HEK293 (cell line): ENCODE data around the gene DCK.

ENCODE experiments used
- CTCF ChIA-PET: fragments of 350-600 bp; formaldehyde crosslinking; extraction: SDS; loops from one replicate; lab custom pipeline; 2021; ENCODE audit warnings: antibody characterized with exemption; lab: Yijun Ruan, JAX
- POLR2A ChIA-PET: fragments of 300-600 bp; formaldehyde crosslinking; extraction: SDS; loops from one replicate; lab custom pipeline; 2020; ENCODE audit warnings: antibody characterized with exemption, inconsistent platforms; lab: Yijun Ruan, JAX
- H3K27ac ChIP-seq: fragments of 200-500 bp; sonication (Bioruptor generic); 2 replicates; pipeline ENCODE4 v1.5.1; 2014; ENCODE audit warnings: low read depth, low read length, control low read depth, inconsistent platforms; ENCODE audit errors: extremely low read depth
- H3K36me3 ChIP-seq, 2 experiments: fragments of 200-500 bp in 1 of 2; sonication (Bioruptor generic) in 1 of 2; 1 replicate in 1 of 2; 2 replicates in 1 of 2; pipeline ENCODE4 v1.5.1; 2014 to 2017; ENCODE audit warnings: inconsistent platforms in 2 of 2, low read length in 2 of 2; ENCODE audit not compliant: control insufficient read depth in 2 of 2, insufficient read depth in 1 of 2
- H3K4me1 ChIP-seq: fragments of 200-500 bp; sonication (Bioruptor generic); 2 replicates; pipeline ENCODE4 v1.5.1; 2014; ENCODE audit warnings: mild to moderate bottlenecking, low read length, inconsistent platforms; ENCODE audit not compliant: control insufficient read depth, insufficient read depth
- H3K4me3 ChIP-seq: 2 replicates; pipeline ENCODE4 v1.5.1; 2011; ENCODE audit warnings: low read depth, mild to moderate bottlenecking, control low read depth, low read length, moderate library complexity
- H3K9me3 ChIP-seq: fragments of 200-500 bp; sonication (Bioruptor generic); 2 replicates; pipeline ENCODE4 v1.5.1; 2014; ENCODE audit warnings: low read depth, low read length, inconsistent platforms; ENCODE audit not compliant: control insufficient read depth, insufficient read depth
- KLF7 ChIP-seq: fragments of 450-650 bp; formaldehyde crosslinking; IDR thresholded peaks from 2 replicates; pipeline ENCODE4 v1.5.1; 2016; ENCODE audit warnings: missing biosample characterization, missing genetic modification characterization, borderline replicate concordance
- ZEB2 ChIP-seq: fragments of 450-650 bp; formaldehyde crosslinking; IDR thresholded peaks from 2 replicates; pipeline ENCODE4 v1.5.1; 2016; ENCODE audit warnings: missing biosample characterization, missing genetic modification characterization
- ZNF146 ChIP-seq: fragments of 450-650 bp; formaldehyde crosslinking; IDR thresholded peaks from 2 replicates; pipeline ENCODE4 v1.5.1; 2016; ENCODE audit warnings: missing biosample characterization, missing genetic modification characterization
- ZNF211 ChIP-seq: fragments of 450-650 bp; formaldehyde crosslinking; IDR thresholded peaks from 2 replicates; pipeline ENCODE4 v1.5.1; 2016; ENCODE audit warnings: low read depth, missing biosample characterization, missing genetic modification characterization
- ZNF266 ChIP-seq: fragments of 450-650 bp; formaldehyde crosslinking; IDR thresholded peaks from 2 replicates; pipeline ENCODE4 v1.5.1; 2016; ENCODE audit warnings: missing biosample characterization, missing genetic modification characterization, low read depth
- ZNF274 ChIP-seq, 2 experiments: fragments of 200-500 bp in 1 of 2; fragments of 450-650 bp in 1 of 2; sonication (Bioruptor generic) in 1 of 2; formaldehyde crosslinking in 1 of 2; IDR thresholded peaks; 2 replicates each; pipeline versions ENCODE4 v1.5.1 to v1.6.1; 2014 to 2016; ENCODE audit warnings: borderline replicate concordance in 1 of 2, inconsistent platforms in 1 of 2, low read length in 1 of 2, missing biosample characterization in 1 of 2, missing genetic modification characterization in 1 of 2
- ZNF433 ChIP-seq: fragments of 450-650 bp; formaldehyde crosslinking; IDR thresholded peaks from 2 replicates; pipeline ENCODE4 v1.5.1; 2016; ENCODE audit warnings: missing biosample characterization, missing genetic modification characterization, low read depth
- ZNF561 ChIP-seq: fragments of 450-650 bp; IDR thresholded peaks from 2 replicates; pipeline ENCODE4 v1.5.1; 2018; ENCODE audit warnings: missing biosample characterization, missing genetic modification characterization, borderline replicate concordance
- ZNF701 ChIP-seq: fragments of 450-650 bp; formaldehyde crosslinking; IDR thresholded peaks from 2 replicates; pipeline ENCODE4 v1.5.1; 2016; ENCODE audit warnings: missing biosample characterization, missing genetic modification characterization
- TF ChIP-seq, protein P1 (sequence below): fragments of 450-650 bp; formaldehyde crosslinking; IDR thresholded peaks from 2 replicates; pipeline ENCODE4 v1.5.1; 2017; ENCODE audit warnings: missing biosample characterization, missing genetic modification characterization
- TF ChIP-seq, protein P2 (sequence below): fragments of 450-650 bp; formaldehyde crosslinking; IDR thresholded peaks from 2 replicates; pipeline ENCODE4 v1.5.1; 2016; ENCODE audit warnings: missing biosample characterization, missing genetic modification characterization
- TF ChIP-seq, protein P3 (sequence below): fragments of 450-650 bp; formaldehyde crosslinking; IDR thresholded peaks from 2 replicates; pipeline ENCODE4 v1.5.1; 2017; ENCODE audit warnings: missing biosample characterization, missing genetic modification characterization
- TF ChIP-seq, protein P4 (sequence below): fragments of 450-650 bp; formaldehyde crosslinking; IDR thresholded peaks from 2 replicates; pipeline ENCODE4 v1.5.1; 2016; ENCODE audit warnings: missing biosample characterization, missing genetic modification characterization
- TF ChIP-seq, protein P5 (sequence below): fragments of 450-650 bp; formaldehyde crosslinking; IDR thresholded peaks from 2 replicates; pipeline ENCODE4 v1.5.1; 2016; ENCODE audit warnings: missing biosample characterization, missing genetic modification characterization, borderline replicate concordance

Gene DCK

DNA sequence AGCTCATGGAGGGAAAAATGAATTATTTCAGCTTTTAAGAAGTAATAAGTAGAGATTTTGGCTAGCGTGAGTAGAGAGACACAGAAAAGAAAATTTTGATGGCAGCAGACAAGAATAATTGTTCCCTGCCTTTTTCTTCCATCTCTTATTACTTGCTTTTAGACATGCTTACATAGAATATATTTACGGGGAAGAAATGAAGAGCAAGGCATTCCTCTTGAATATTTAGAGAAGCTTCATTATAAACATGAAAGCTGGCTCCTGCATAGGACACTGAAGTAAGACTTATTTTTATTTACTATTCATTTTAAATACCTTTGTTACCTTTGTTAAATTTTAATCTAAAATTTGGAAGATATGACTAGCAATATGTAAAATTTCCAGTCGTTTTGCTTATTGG is 32.2 kb downstream of the DCK start:
- Histone ChIP-seq H3K36me3 (peaks cover 0 to 24% of the 10 kb centered on the region in 2 experiments; a peak in 2 of 3 replicates), H3K4me1 (0 out of 2 replicates have a peak, but pooled peaks cover 3% of the 10 kb centered on the region)
- POLR2A ChIA-PET = interaction anchor here (1.4 kb wide), 1 partner anchor 32 kb away, joined by 4 read pairs; the partner anchor contains the start of gene DCK
- TF ChIP-seq ZNF266 (no peak), ZEB2 (tag by site-specific recombination) (no peak), ZNF211 (tag by site-specific recombination) (no peak), ZNF433 (tag by site-specific recombination) (no peak), ZNF274 (IDR thresholded peaks at IDR 0.05; ENCODE audit: low read length) (no peak), ZNF274 (tag by site-specific recombination; IDR thresholded peaks at IDR 0.05; ENCODE audit: borderline replicate concordance) (no peak), ZNF701 (tag by site-specific recombination) (no peak), ZNF146 (tag by site-specific recombination) (no peak), KLF7 (tag by site-specific recombination) (no peak), ZNF561 (no peak)
- TF ChIP-seq, protein P1, sequence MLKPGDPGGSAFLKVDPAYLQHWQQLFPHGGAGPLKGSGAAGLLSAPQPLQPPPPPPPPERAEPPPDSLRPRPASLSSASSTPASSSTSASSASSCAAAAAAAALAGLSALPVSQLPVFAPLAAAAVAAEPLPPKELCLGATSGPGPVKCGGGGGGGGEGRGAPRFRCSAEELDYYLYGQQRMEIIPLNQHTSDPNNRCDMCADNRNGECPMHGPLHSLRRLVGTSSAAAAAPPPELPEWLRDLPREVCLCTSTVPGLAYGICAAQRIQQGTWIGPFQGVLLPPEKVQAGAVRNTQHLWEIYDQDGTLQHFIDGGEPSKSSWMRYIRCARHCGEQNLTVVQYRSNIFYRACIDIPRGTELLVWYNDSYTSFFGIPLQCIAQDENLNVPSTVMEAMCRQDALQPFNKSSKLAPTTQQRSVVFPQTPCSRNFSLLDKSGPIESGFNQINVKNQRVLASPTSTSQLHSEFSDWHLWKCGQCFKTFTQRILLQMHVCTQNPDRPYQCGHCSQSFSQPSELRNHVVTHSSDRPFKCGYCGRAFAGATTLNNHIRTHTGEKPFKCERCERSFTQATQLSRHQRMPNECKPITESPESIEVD (tag by site-specific recombination) = no peak
- TF ChIP-seq, protein P2, sequence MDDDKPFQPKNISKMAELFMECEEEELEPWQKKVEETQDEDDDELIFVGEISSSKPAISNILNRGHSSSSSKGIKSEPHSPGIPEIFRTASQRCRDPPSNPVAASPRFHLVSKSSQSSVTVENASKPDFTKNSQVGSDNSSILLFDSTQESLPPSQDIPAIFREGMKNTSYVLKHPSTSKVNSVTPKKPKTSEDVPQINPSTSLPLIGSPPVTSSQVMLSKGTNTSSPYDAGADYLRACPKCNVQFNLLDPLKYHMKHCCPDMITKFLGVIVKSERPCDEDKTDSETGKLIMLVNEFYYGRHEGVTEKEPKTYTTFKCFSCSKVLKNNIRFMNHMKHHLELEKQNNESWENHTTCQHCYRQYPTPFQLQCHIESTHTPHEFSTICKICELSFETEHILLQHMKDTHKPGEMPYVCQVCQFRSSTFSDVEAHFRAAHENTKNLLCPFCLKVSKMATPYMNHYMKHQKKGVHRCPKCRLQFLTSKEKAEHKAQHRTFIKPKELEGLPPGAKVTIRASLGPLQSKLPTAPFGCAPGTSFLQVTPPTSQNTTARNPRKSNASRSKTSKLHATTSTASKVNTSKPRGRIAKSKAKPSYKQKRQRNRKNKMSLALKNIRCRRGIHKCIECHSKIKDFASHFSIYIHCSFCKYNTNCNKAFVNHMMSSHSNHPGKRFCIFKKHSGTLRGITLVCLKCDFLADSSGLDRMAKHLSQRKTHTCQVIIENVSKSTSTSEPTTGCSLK (tag by site-specific recombination) = no peak
- TF ChIP-seq, protein P3, sequence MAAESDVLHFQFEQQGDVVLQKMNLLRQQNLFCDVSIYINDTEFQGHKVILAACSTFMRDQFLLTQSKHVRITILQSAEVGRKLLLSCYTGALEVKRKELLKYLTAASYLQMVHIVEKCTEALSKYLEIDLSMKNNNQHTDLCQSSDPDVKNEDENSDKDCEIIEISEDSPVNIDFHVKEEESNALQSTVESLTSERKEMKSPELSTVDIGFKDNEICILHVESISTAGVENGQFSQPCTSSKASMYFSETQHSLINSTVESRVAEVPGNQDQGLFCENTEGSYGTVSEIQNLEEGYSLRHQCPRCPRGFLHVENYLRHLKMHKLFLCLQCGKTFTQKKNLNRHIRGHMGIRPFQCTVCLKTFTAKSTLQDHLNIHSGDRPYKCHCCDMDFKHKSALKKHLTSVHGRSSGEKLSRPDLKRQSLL (tag by site-specific recombination) = no peak
- TF ChIP-seq, protein P4, sequence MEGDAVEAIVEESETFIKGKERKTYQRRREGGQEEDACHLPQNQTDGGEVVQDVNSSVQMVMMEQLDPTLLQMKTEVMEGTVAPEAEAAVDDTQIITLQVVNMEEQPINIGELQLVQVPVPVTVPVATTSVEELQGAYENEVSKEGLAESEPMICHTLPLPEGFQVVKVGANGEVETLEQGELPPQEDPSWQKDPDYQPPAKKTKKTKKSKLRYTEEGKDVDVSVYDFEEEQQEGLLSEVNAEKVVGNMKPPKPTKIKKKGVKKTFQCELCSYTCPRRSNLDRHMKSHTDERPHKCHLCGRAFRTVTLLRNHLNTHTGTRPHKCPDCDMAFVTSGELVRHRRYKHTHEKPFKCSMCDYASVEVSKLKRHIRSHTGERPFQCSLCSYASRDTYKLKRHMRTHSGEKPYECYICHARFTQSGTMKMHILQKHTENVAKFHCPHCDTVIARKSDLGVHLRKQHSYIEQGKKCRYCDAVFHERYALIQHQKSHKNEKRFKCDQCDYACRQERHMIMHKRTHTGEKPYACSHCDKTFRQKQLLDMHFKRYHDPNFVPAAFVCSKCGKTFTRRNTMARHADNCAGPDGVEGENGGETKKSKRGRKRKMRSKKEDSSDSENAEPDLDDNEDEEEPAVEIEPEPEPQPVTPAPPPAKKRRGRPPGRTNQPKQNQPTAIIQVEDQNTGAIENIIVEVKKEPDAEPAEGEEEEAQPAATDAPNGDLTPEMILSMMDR (tag by site-specific recombination) = no peak
- TF ChIP-seq, protein P5, sequence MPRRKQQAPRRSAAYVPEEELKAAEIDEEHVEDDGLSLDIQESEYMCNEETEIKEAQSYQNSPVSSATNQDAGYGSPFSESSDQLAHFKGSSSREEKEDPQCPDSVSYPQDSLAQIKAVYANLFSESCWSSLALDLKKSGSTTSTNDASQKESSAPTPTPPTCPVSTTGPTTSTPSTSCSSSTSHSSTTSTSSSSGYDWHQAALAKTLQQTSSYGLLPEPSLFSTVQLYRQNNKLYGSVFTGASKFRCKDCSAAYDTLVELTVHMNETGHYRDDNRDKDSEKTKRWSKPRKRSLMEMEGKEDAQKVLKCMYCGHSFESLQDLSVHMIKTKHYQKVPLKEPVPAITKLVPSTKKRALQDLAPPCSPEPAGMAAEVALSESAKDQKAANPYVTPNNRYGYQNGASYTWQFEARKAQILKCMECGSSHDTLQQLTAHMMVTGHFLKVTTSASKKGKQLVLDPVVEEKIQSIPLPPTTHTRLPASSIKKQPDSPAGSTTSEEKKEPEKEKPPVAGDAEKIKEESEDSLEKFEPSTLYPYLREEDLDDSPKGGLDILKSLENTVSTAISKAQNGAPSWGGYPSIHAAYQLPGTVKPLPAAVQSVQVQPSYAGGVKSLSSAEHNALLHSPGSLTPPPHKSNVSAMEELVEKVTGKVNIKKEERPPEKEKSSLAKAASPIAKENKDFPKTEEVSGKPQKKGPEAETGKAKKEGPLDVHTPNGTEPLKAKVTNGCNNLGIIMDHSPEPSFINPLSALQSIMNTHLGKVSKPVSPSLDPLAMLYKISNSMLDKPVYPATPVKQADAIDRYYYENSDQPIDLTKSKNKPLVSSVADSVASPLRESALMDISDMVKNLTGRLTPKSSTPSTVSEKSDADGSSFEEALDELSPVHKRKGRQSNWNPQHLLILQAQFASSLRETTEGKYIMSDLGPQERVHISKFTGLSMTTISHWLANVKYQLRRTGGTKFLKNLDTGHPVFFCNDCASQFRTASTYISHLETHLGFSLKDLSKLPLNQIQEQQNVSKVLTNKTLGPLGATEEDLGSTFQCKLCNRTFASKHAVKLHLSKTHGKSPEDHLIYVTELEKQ (tag by site-specific recombination) = no peak
- TF ChIP-seq, all 188 proteins: peak for 0
- H3K9me3 ChIP-seq = no peaks in the 10 kb centered on the region
- H3K27ac ChIP-seq = no peak overlapping the region
- H3K4me3 ChIP-seq = no peak overlapping the region
- CTCF ChIA-PET = interaction anchor here (0.8 to 1.2 kb wide), 3 partner anchors 15 to 87 kb away, joined by 3 to 4 read pairs (median 3); no protein-coding TSS in a partner anchor
